Tibial artery (tissue), 4 donors: ENCODE results near the gene TM7SF2.

ENCODE experiments used
- DNase-seq, 2 donors: peaks; one replicate each; pipeline ENCODE4 v3.0.0-alpha.2; 2019
- H3K27ac ChIP-seq, 2 donors: fragments of 200-600 bp; sonication (generic) in 1 of 2; 1 replicate in 1 of 2; 2 replicates in 1 of 2; pipeline ENCODE4 v1.5.1; 2018 to 2019; ENCODE audit warnings: mild to moderate bottlenecking in 1 of 2
- H3K27me3 ChIP-seq, 2 donors: fragments of 200-600 bp; sonication (generic) in 1 of 2; one replicate each; pipeline versions ENCODE4 v1.5.1 to v1.6.0; 2016 to 2019
- H3K36me3 ChIP-seq, 3 donors: fragments of 200-600 bp; sonication (generic) in 2 of 3; one replicate each; pipeline ENCODE4 v1.5.1; 2016 to 2019; ENCODE audit warnings: mild to moderate bottlenecking in 2 of 3
- H3K4me1 ChIP-seq, 4 donors: fragments of 200-600 bp; sonication (generic) in 2 of 4; 1 replicate in 3 of 4; 2 replicates in 1 of 4; pipeline ENCODE4 v1.5.1; 2016 to 2019
- H3K4me3 ChIP-seq, 2 donors: fragments of 200-600 bp; sonication (generic) in 1 of 2; 1 replicate in 1 of 2; 2 replicates in 1 of 2; pipeline ENCODE4 v1.5.1; 2018 to 2019; ENCODE audit warnings: mild to moderate bottlenecking in 2 of 2
- H3K9me3 ChIP-seq, 3 donors: fragments of 200-600 bp; sonication (generic) in 1 of 3; one replicate each; pipeline ENCODE4 v1.5.1; 2016 to 2019
- CTCF ChIP-seq, 2 experiments: fragments of 200-600 bp in 1 of 2; fragments of 450-650 bp in 1 of 2; IDR thresholded peaks; one replicate each; pipeline ENCODE4 v1.5.1; 2017 to 2019; ENCODE audit warnings: antibody characterized with exemption in 2 of 2, mild to moderate bottlenecking in 1 of 2, moderate library complexity in 1 of 2
- intact Hi-C: fragments of 100-400 bp; cut with DNase I; formaldehyde crosslinking; loops from one replicate; pipeline ENCODE4 v1.15.0; 2023; ENCODE audit warnings: low total_unique reads

TM7SF2 gene

DNA sequence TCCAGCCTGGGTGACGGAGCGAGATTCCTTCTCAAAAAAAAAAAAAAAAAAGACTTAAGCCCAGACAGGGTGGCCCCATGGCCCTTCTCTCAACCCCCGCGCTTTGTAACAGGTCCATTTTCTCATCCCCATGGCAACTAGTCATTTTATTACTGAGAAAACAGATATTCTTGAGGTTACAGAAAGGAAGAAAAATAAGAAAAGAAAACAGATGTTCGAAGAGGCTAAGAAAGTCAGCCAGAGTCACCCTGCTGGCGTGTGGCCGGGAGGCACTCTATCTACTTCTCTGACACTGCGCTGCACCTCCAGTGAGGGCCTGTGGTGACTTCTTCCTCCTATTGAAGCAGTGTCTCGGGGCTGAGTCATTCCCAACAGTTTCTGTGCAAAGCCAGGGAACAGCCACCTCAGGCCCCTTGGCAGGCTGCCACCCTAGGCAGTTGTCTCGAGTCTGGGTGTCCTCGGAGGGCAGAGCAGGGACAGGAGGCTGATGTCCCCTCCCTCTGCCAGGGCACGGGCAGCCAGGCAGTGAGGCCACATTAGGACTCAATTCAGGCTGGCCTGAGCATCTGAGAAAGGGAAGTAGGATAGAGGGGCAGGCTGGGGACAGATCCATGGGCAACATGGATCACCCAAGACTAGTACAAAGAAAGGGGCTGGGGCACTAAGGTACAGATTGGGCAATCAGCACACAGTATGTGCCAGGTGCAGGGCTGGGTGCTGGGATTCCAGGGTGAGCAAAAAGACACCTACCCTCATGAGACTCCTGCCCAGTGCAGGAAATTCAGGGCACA is 39.0 kb downstream of the TM7SF2 start:
- intact Hi-C loops, result no loop called here
- H3K27ac ChIP-seq, result peak overlapping the region; percentile 54 to 58

DNA sequence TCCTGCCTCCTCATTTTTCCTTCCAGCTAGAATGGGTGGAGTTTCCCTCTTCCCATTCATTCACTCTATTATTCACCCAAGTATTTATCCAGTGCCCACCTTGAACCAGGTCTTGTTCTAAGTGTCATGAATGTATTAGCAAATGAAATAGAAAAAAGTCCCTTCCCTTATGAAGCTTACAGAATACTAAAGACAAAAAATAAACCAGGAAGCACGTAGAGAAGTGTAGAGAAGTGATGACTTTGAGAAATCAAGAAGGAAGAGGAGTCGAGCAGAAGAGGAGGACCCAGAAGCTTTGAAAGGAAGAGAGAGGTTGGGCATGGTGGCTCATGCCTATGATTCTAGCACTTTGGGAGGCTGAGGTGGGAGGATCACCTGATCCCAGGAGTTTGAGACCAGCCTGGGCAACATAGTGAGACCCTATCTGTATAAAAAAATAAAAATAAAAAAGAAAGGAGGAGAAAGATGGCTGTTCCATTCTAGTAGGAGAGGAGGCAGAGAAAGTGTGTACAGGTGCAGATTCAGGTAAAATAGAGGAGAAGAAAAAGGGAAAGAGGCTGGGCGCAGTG is 39.7 kb downstream of the TM7SF2 start:
- Histone ChIP-seq H3K36me3 (no peaks in the 10 kb centered on the region), H3K27ac (peak overlapping the region; percentile 54 to 58), H3K4me1 (peaks cover 0 to 16% (median 12%) of the 10 kb centered on the region in 4 donors), H3K4me3 (no peak overlapping the region), H3K27me3 (no peaks in the 10 kb centered on the region), H3K9me3 (no peaks in the 10 kb centered on the region)
- no peak for DNase-seq
- TF ChIP-seq CTCF (IDR thresholded peaks at IDR 0.05), result no peak
- intact Hi-C loops, result no loop called here

More for the DNA sequence above, 39.0 kb downstream of the TM7SF2 start:
- DNase-seq, result peak; percentile 87 to 96
- Histone ChIP-seq H3K36me3 (no peaks in the 10 kb centered on the region), H3K27me3 (no peaks in the 10 kb centered on the region), H3K4me3 (no peak overlapping the region), H3K4me1 (peaks cover 0 to 16% (median 12%) of the 10 kb centered on the region in 4 donors), H3K9me3 (no peaks in the 10 kb centered on the region)
- TF ChIP-seq CTCF (IDR thresholded peaks at IDR 0.05), result no peak

DNA sequence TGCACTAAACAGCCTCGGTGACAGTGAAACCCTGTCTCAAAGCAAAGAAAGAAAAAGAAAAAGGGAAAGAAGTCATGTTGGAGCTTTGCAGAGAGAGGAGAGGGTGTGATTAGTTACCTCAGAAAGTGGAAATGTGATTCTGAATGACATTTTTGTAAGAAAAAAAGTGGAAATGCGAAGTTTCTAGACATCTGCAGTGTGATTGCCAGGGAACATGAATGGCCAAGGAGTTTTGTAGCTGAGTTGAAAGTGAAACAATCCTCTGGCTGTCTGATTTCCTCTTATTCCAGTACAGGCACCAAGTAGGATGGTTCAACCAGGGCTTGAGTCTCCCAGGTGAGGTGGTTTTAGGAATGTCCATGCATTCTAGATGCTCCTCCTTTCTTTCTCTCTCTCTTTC is 40.5 kb downstream of the TM7SF2 start:
- intact Hi-C loops, result no loop called here
- H3K36me3 ChIP-seq, result no peaks in the 10 kb centered on the region
- peak overlapping the region in 1 of 2 donors; percentile 58 for H3K27ac ChIP-seq
- H3K4me1 ChIP-seq, result peaks cover 0 to 16% (median 12%) of the 10 kb centered on the region in 4 donors
- H3K9me3 ChIP-seq, result no peaks in the 10 kb centered on the region
- TF ChIP-seq CTCF (IDR thresholded peaks at IDR 0.05), result no peak
- H3K4me3 ChIP-seq, result no peak overlapping the region
- no peaks in the 10 kb centered on the region for H3K27me3 ChIP-seq
- no peak for DNase-seq

- Histone ChIP-seq H3K4me3 (no peak overlapping the region), H3K27ac (no peak overlapping the region), H3K4me1 (peaks cover 0 to under 1% (median 0%) of the 10 kb centered on the region in 4 donors), H3K27me3 (no peaks in the 10 kb centered on the region), H3K9me3 (no peaks in the 10 kb centered on the region), H3K36me3 (no peaks in the 10 kb centered on the region)
- TF ChIP-seq CTCF (IDR thresholded peaks at IDR 0.05), result no peak
- intact Hi-C loops, result no loop called here
- no peak for DNase-seq
These were observed 44.6 kb downstream of the TM7SF2 start for GRCh38 chr11:65156256-65156655.

DNA sequence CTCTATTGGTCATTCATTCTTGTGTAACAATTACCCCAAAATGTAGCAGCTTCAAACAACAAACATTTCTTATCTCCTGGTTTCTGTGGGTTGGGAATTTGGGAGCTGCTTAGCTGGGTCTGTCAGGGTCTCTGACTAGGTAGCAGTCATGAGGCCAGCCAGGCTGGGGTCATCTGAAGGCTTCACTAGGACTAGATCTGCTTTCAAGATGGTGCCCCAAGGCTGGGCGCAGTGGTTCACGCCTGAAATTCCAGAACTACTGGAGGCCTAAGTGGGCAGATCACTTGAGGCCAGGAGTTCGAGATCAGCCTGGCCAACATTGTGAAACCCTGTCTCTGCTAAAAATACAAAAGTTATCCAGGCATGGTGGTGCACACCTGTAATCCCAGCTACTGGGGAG is 45.3 kb downstream of the TM7SF2 start:
- Histone ChIP-seq H3K27ac (no peak overlapping the region), H3K27me3 (no peaks in the 10 kb centered on the region), H3K36me3 (no peaks in the 10 kb centered on the region), H3K4me3 (no peak overlapping the region), H3K9me3 (no peaks in the 10 kb centered on the region), H3K4me1 (no peaks in the 10 kb centered on the region)
- no peak for TF ChIP-seq CTCF (IDR thresholded peaks at IDR 0.05)
- intact Hi-C loops, result no loop called here
- no peak for DNase-seq
